Stimulated activated CD8-positive, alpha-beta memory T cell treated with anti-CD3 and anti-CD28 coated beads, Interleukin-2, amount 100 ng/mL, for 48 hours (primary cell): ENCODE data around the gene LENG9.

Source experiments
- DNase-seq, 2 donors: peaks; one replicate each; pipeline ENCODE4 v3.0.0-alpha.2; 2020; ENCODE audit warnings: low read depth in 2 of 2

Gene LENG9

DNA sequence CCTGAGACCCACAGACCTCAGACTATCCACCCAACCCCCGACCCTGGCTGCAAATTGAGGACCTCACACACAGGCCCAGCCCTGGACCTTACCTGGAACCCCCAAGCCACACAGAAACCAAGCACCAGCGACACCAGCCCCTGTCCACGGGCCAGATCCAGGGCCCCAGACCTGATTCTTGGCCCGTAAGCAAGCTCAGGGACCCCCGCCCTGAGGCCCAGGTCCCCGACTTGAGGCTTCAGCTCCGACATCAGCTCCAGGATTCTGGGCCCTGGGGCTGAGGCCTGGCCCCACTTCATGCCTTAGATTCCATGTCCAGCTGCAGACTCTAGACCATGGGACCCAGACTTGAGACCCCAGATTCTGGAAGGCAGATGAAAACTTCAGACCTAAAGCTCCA is 42.1 kb downstream of the LENG9 start:
- DNase-seq: no peak

DNA sequence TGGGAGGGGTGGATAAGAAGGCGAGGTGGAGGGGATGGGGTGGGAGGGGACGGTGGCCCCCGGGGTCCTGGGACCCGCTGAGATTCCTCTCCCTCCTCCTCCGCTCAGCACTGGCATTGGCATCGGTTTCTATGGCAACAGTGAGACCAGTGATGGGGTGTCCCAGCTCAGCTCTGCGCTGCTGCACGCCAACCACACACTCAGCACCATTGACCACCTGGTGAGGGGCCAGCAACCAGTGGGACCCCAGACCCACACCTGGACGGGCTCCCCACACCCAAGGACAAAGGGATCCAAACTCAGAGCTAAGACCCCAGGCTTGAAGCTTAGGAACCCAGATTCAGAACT is 42.4 kb downstream of the LENG9 start:
- no peak for DNase-seq

DNA sequence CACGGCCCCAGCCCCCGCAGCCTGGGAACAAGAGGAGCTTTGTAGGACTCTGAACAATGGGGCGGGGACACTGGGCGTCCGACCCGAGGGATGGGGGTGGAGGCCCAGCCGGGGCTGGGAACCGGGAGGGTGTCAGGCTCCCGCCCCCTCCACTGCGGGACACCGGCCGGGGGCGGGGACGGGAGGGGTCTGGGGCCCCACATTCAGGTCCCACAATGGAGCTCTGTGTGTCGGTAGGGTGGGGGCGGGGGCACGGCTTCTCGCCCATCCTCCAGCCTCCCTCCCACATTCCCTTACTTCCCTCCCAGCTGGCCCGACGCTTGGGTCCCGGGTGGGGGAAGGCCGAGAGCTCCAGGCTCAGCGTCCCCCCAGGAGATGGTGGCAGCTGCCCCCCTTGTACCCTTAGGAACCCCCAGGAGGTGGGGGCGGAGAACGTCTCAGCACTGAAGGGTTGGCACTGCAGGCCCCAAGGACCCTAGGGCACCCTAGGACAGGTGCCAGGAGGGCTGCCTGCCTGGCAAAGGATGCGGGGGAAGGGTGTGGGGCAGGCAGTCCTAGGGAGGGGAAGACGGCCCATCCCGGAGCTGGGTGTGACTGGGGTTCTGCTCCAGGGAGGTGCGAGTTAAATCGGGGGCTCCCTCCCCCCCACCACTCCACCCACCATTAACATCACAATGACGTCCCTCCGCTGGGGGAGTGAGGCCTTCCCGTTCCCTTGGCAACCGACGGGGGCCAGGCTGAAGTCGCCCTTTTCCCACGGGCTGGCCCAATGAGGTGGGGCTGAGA is 43.0 kb downstream of the LENG9 start:
- DNase-seq: no peak

DNA sequence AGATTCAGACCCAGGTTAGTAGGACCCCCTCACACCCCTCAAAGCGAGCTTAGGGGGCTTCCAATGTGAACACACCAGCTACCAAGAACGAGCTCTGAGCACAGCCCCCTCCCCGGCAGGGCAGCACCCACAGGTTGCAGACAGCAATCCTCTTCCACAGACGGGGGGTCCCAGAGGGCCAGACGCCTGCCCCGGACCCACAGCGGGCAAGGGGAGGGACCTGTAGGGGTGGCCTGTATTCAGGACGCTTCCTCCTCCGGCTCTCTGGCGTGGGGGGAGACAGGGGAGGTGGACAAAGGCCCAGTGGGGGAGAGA is 43.6 kb downstream of the LENG9 start:
- no peak for DNase-seq

DNA sequence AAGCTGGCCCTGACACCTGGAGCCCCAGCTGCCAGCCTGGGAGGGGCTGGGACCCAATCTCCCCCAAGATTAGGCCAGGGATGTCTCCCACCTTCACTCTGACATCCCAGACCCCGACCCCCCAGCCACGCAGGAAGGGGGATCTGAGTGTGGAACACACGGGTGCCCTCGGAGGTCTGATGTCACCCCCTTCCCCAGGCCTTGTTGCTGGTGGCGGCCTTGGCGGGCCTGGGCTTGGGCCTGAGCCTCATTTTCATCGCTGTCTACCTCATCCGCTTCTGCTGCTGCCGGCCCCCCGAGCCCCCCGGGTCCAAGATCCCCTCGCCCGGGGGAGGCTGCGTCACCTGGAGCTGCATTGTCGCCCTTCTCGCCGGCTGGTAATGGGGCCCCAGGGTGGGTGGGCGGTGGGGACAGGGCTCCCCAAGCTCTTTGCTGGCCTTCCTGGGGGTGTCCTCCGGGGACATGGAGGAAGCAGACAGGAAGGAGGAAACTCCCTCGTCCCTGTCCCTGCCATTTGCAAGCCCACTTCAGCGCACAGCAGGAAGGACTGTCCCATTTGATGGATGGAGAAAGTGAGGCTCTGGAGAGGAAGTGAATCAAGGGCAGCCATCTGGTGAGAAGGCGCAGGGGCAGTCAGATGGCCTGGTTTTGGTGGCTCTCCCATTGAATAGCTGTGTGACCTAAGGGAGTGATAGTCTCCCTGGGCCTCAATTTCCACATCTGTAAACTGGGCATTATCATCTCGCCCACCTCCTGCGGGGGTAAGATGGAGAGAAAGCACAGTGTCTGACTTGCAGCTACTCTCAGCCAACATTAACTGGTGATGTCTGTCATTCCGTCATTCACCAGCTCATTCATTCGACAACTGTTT is 44.4 kb downstream of the LENG9 start:
- no peak for DNase-seq

DNA sequence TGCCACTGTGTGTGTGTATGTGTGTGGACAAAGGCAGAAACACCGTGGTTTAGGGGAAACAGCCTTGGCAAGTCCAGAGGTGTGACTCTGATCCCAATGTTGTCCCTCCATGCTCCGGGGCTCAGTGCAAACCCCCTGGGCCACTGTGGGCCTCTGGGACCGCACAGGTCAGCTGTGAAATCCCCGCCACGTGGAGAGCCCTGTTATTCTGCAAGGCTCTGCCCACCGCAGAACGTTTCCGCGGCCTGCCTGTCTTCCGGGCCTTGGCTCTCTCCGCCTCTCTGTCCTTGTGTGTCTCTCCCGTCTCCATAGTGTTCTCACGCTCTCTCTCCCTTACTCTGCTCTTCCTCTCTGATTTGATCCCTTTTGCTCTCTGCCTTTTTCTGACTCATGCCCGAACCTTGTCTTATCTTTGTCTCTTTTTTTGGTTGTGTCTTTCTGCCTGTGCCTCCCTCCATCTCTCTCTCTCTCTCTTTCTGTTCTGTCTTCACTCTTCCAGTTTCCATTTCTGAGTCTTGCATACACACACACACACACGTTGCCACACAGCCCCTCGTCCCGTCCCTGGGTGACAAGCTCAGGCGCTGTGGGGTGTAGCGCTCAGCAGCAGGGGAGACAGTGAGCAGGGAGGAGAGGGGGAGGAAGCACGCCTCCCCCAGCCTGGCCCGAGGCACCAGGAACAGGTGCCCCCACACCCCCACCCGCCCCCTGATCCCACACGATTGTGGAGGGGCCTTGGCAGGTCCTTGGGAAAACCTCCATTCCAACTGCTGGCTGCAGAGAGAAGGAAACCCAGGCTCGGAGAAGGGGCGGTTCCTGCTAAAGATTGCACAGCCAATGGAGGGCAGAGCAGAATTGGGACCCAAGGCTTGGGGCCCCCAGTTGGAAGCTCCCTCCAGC is 45.3 kb downstream of the LENG9 start:
- peak in 1 of 2 donors; percentile 23 for DNase-seq

DNA sequence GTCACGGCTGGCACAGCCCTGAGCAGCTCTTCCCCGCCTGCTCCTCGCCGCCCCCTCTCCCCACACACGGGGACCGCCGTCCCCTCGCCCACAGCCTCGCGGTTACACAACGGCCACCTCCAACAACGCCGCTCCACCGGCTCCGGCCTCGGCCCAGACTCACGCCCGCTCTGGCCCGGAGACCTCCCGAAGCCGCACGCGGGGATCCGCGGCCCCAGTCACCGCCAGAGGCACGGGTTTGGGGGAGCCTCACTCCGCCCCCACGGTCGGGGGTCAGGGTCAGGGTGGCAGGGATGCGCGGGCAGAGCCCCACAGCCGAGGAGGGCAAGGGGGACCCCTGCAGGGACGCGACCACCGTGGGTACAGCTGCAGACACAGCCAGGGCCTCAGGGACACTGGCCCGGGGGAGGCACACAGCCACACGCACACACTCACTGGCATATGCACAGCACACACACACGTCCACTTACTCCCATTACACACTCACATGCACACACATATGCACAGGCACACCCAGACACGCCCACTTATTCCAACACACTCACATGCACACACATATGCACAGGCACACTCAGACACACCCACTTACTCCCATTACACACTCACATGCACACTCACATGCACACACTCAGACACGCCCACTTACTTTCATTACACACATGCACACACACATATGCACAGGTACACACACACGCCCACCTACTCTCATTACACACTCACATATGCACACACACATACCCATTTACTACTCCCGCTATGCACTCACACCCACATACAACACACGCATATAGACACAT is 46.7 kb downstream of the LENG9 start:
- DNase-seq: no peak

DNA sequence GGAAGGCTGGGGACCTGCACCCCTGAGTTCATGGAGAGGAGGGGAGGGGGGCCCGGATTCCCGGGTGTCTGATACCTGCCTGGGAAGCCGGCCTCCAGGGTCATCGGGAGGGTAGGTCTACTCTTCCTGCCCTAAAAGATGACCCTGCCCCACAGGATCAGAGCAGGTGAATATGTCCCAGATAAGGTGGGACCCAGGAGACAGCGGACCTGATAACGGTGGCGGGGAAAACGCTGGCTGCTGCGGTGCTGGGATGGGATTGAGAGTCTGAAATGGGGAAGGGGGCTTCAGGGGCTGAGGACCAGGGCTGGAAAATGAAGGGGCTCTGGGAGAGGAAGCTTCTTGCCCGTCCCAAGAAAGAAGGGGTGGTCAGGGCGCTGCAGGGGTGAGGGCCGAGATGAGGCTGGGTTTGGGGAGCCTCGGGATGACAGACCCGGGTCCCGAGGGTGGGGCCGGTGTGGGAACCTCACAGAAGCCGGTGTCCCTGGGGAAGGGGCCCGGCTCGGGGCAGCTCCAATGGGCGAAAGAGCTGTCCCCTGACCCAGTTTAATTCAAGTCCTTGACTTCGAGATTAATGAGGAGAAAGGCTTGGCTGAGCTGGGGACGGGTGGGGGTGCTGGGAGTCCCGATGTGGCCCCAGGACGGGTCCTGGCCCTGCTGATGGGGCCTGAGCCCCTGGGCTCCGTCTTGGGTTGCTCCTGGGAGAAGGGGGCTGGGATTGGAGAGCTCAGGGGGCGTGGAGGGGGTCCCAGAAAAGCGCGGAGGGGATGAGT is 47.5 kb downstream of the LENG9 start:
- DNase-seq: no peak

DNA sequence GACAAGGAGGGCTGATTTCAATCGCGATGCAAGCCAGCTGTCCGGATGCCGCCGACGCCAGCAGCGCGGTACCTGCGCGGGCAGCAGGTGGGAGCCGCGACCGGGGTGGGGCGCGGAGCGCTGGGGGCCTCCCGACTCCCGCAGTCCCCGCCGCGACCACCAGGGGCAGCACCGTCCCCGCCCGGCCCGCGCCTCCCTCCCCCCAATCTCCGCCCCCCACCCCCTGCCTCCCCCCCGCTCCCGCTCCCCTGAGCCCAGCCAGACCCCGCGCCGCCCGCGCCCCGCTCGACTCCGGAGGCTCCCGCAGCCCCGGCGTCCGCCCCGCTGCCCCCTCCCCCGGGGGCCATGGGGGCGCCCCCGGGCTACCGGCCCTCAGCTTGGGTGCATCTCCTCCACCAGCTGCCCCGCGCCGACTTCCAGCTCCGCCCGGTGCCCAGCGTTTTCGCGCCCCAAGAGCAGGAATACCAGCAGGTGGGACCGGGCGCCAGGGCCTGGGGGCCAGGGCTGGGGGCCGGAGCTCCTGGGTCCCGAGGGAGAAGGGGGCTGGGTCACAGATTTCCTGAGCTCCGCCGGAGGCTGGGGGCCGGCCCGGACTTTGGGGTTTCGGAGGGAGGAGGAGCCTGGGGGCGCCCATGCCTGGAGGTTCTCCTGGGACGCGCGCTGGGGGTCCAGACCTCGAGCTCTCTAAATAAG is 48.2 kb downstream of the LENG9 start, which contains the start of gene TTYH1:
Gene TTYH1, plus strand, starts transcription at position 257 of the 693 bp plus-strand sequence. Its CDS starts 89 bp downstream, at position 346.
- peak; percentile 37 for DNase-seq

DNA sequence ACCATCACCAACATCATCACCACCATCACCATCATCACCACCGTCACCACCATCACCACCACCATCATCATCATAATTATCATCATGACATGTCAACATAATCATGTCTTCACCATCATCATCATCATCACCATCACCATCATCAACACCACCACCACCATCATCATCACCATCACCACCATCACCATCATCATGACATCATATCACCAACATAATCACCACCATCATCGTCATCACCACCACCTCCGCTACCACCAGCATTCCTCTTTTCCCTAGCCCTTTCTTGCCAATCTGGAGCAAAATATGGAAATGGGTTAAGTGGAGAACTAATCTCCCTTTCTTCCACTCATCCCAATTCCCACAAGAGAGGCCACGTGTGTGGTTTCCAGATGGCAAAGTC is 49.4 kb downstream of the LENG9 start:
- no peak for DNase-seq

DNA sequence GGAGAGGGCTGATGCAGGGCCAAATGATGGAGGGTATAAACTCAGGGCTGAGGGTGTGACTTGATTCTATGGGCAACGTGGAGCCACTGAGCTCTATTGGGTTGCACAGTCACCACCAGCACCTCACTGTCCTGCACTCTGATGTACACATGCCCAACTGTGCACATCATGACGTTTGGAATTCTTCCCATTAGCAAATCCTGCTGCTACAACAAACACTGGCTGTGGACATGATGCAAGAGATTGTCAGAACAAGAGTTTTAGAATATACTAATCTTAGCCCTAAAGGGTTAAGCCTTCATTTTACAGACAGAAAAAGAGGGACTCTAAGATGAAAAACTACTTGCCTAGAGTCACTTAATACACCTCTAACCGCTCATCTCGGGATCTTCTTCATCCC is 50.7 kb downstream of the LENG9 start:
- DNase-seq: no peak
